Bronchial epithelial cell (primary cell): Measurements from ENCODE around the gene TPCN1. TPM values are rescaled to one million over a fixed set of nuclear protein-coding genes. Genes with fewer than 3 reads are reported as not detected.

Experiments
- DNase-seq: peaks from one replicate; pipeline ENCODE4 v3.0.0-alpha.2; 2010; ENCODE audit warnings: low read depth
- FAIRE-seq: peaks from 2 replicates; lab custom pipeline; 2011; peaks lifted over from hg19 to GRCh38; lab: Jason Lieb, UNC
- H3K27me3 ChIP-seq: 2 replicates; pipeline ENCODE4 v1.5.1; 2011; ENCODE audit warnings: low read length; ENCODE audit not compliant: control insufficient read depth, insufficient read depth
- H3K36me3 ChIP-seq: 2 replicates; pipeline ENCODE4 v1.5.1; 2011; ENCODE audit warnings: low read length; ENCODE audit not compliant: control insufficient read depth, insufficient read depth
- H3K4me3 ChIP-seq: 2 replicates; pipeline ENCODE4 v1.5.1; 2011; ENCODE audit warnings: mild to moderate bottlenecking, low read depth, low read length, control low read depth
- total RNA-seq: library from RNA; depleted of rRNA; stranded (reverse); fragments of >200 nt; gene quantifications from 2 replicates; pipeline ENCODE4 v1.2.1, GENCODE V29; 2014
- TF ChIP-seq, protein P1 (sequence below): IDR thresholded peaks from 2 replicates; pipeline ENCODE4 v1.5.1; 2011; ENCODE audit warnings: mild to moderate bottlenecking, moderate library complexity, low read length, control low read depth, inconsistent platforms; ENCODE audit not compliant: insufficient read depth, severe bottlenecking

Gene TPCN1
- total RNA-seq, 1 donor from 2014 or later, result 9.0 TPM

DNA sequence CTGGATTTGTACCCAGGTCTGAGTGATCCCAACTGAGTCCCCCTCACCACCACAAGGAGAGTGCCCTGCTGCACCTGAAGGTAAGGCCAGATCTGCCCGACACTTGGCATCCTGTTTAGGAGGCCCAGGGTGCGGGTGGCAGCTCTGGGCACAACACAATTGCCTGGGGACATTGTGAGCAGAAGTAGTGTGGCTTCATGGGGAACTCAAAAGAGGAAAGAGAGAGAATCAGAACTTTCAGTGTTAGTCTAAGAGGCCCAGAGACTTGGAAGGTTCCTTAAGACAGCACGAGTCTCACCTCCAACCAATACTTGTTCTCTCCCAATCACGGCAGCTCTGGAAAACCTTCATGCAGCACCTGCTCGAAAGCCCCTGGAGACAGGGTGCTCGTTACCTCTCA is 120.3 kb downstream of the TPCN1 start:
- no peak overlapping the region for H3K4me3 ChIP-seq
- H3K27me3 ChIP-seq, result no peaks in the 10 kb centered on the region
- no peak for FAIRE-seq
- TF ChIP-seq, protein P1, sequence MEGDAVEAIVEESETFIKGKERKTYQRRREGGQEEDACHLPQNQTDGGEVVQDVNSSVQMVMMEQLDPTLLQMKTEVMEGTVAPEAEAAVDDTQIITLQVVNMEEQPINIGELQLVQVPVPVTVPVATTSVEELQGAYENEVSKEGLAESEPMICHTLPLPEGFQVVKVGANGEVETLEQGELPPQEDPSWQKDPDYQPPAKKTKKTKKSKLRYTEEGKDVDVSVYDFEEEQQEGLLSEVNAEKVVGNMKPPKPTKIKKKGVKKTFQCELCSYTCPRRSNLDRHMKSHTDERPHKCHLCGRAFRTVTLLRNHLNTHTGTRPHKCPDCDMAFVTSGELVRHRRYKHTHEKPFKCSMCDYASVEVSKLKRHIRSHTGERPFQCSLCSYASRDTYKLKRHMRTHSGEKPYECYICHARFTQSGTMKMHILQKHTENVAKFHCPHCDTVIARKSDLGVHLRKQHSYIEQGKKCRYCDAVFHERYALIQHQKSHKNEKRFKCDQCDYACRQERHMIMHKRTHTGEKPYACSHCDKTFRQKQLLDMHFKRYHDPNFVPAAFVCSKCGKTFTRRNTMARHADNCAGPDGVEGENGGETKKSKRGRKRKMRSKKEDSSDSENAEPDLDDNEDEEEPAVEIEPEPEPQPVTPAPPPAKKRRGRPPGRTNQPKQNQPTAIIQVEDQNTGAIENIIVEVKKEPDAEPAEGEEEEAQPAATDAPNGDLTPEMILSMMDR, result no peak
- no peaks in the 10 kb centered on the region for H3K36me3 ChIP-seq
- no peak for DNase-seq

DNA sequence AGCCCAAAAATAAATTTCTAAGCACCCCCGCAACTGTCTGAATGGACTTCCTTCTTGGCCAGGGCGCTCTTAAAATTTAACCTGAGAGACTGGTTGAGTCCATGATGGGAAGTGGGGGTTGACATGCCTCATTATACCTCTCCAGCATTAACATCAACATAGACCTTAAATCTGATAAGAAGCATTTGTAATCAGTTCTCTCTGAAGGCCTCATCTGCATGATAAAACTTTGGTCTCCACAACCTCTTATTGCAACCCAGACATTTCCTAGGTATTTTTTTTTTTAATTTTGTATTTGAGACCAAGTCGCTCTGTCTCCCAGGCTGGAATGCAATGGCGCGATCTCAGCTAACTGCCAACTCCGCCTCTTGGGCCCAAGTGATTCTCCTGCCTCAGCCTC is 124.1 kb downstream of the TPCN1 start:
- TF ChIP-seq, protein P1, result no peak
- Histone ChIP-seq H3K36me3 (no peaks in the 10 kb centered on the region), H3K4me3 (no peak overlapping the region), H3K27me3 (peaks cover 2% of the 10 kb centered on the region)
- DNase-seq (no peak), FAIRE-seq (no peak)

DNA sequence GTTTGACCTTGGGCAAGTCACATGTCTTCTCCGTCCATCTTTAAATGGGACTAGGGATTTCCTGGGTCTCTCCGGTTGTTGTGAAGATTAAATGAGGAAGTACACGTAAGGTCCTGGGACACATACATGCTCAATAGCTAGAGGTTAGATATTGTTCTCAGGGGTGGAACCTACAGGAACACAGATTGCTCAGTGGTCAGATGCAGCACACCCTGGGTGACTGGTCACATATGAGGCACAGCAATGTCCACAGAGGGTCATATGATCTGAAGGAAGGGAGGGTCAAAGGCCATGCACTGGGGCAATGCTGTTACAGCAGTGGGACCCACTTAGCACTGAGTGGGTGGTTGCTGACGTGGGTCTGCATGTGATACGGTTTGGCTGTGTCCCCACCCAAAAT is 125.1 kb downstream of the TPCN1 start:
- DNase-seq (no peak), FAIRE-seq (no peak)
- peaks cover 2% of the 10 kb centered on the region for H3K27me3 ChIP-seq
- no peak overlapping the region for H3K4me3 ChIP-seq
- H3K36me3 ChIP-seq, result no peaks in the 10 kb centered on the region
- TF ChIP-seq, protein P1, result no peak

DNA sequence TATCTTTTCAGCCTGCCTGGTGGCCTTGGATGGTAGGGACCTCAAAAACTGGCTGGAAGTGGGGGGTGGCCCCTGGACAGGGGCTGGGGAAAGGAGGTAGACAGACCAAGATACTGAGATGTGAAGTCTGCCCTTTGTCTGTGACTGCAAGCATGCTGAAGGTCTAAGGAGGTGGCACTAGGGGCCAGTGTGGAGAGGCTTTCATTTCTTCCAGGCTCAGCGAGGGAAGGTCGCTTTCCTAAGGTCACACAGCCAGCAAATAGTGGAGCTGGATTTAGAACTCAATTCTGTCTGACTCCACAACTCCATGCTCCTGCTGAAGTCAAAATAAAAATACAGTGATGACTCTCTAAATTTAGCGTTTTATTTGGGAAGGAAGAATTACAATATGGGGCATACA is 125.8 kb downstream of the TPCN1 start:
- H3K4me3 ChIP-seq, result no peak overlapping the region
- TF ChIP-seq, protein P1, result no peak
- no peaks in the 10 kb centered on the region for H3K36me3 ChIP-seq
- FAIRE-seq, result no peak
- no peak for DNase-seq
- H3K27me3 ChIP-seq, result peaks cover 2% of the 10 kb centered on the region

DNA sequence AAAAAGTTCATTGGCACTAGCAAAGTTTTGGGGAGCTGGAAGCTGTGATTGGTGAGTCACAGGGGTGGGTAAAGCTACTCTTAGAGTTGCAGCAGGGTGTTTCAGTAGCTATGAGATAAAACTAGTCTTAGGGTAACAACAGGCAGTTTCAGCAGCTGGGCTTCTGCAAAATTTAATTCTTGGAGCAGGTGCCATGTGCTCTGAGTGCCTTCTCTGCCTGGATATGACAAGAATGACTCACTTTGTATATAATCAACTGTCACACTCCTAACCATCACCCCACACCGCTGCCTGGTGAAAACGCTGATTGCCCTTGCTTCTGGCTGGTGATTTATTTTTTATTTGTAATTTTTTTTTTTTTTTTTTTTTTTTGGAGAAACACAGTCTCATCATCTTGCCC is 126.6 kb downstream of the TPCN1 start:
- no peaks in the 10 kb centered on the region for H3K36me3 ChIP-seq
- FAIRE-seq (no peak), DNase-seq (no peak)
- H3K4me3 ChIP-seq, result no peak overlapping the region
- peaks cover 2% of the 10 kb centered on the region for H3K27me3 ChIP-seq
- TF ChIP-seq, protein P1, result no peak

Other genes starting within 250 kb of the TPCN1 start
- 0.64 and 0.79 TPM in 2 replicates for gene OAS2, start 242.9 kb upstream of the TPCN1 start, total RNA-seq
- not detected in 2 replicates for gene DTX1, start 164.7 kb upstream of the TPCN1 start, total RNA-seq
- 0.26 and 2.3 TPM in 2 replicates for gene RASAL1, start 85.7 kb upstream of the TPCN1 start, total RNA-seq
- gene CFAP73, start 71.7 kb upstream of the TPCN1 start, total RNA-seq, result not detected in 2 replicates
- 31.4 and 40.5 TPM in 2 replicates for gene DDX54, start 36.0 kb upstream of the TPCN1 start, total RNA-seq
- 14.6 and 17.6 TPM in 2 replicates for gene RITA1, start 35.7 kb upstream of the TPCN1 start, total RNA-seq
- 9.0 and 12.9 TPM in 2 replicates for gene SLC8B1, start 113.6 kb downstream of the TPCN1 start, total RNA-seq
- gene PLBD2, start 137.1 kb downstream of the TPCN1 start, total RNA-seq, result 6.8 and 8.8 TPM in 2 replicates
- gene SDS, start 182.4 kb downstream of the TPCN1 start, total RNA-seq, result not detected in 2 replicates
- 4.7 and 21.5 TPM in 2 replicates for gene SDSL, start 200.9 kb downstream of the TPCN1 start, total RNA-seq